ENCODE measurements around the gene RPRD1A. TPM values are rescaled to one million over a fixed set of nuclear protein-coding genes. Genes with fewer than 3 reads are reported as not detected.

RPRD1A gene
- total RNA-seq, 3 donors from 2014 or later: 31.7 to 64.5 (median 38.7) TPM

DNA sequence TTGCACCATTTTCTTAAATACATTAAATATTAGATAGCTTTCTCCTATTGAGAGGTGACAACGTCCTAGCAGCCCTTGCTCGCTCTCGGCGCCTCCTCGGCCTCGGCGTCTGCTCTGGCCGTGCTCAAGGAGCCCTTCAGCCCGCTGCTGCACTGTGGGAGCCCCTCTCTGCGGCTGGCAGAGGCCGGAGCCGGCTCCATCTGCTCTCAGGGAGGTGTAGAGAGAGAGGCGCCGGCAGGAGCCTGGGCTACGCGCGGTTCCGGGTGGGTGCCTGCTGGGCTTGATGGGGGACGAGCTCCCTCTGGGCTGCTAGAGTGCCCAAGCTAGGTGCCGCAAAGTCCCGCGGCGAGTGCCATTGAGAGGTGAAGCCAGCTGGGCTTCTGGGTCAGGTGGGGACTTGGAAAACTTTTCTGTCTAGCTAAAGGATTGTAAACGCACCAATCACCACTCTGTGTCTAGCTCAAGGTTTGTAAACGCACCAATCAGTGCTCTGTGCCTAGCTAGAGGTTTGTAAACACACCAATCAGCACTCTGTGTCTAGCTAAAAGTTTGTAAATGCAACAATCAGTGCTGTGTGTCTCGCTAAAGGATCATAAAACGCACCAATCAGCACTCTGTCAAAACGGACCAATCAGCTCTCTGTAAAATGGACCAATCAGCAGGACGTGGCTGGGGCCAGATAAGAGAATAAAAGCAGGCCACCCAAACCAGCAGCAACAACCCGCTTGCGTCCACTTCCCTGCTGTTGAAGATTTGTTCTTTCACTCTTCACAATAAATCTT lies 3.1 kb downstream of the RPRD1A start:
- Histone ChIP-seq H3K4me1 (ENCODE audit: low read depth) (peaks cover 9% of the 10 kb centered on the region), H3K9me3 (no peaks in the 10 kb centered on the region)

DNA sequence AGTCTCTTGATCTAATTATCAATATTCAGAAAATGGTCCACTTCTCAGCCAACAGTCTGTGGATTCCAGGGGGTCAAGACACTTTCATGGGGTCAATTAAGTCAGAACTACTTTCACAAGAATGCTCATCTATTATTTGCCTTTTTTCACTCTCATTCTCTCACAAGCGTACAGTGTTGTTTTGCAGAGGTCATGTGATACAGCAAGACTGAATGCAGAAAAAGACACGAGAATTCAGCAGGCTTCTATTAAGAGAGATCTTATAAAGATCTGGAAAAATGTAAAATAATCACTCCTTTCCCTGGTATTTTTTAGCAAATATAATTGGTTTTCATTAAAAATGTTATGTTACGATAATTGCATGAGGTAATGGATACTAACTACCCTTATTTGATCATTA lies 8.7 kb downstream of the RPRD1A start:
- no peak for ATAC-seq
- no peaks in the 10 kb centered on the region for H3K4me1 ChIP-seq (ENCODE audit: low read depth)
- DNase-seq: no peak
- H3K36me3 ChIP-seq (ENCODE audit: low read depth): no peaks in the 10 kb centered on the region
- no peak overlapping the region for H3K4me3 ChIP-seq
- intact Hi-C loops (cut with DNase I, micrococcal nuclease): no loop called here
- TF ChIP-seq, protein P1, sequence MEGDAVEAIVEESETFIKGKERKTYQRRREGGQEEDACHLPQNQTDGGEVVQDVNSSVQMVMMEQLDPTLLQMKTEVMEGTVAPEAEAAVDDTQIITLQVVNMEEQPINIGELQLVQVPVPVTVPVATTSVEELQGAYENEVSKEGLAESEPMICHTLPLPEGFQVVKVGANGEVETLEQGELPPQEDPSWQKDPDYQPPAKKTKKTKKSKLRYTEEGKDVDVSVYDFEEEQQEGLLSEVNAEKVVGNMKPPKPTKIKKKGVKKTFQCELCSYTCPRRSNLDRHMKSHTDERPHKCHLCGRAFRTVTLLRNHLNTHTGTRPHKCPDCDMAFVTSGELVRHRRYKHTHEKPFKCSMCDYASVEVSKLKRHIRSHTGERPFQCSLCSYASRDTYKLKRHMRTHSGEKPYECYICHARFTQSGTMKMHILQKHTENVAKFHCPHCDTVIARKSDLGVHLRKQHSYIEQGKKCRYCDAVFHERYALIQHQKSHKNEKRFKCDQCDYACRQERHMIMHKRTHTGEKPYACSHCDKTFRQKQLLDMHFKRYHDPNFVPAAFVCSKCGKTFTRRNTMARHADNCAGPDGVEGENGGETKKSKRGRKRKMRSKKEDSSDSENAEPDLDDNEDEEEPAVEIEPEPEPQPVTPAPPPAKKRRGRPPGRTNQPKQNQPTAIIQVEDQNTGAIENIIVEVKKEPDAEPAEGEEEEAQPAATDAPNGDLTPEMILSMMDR (IDR thresholded peaks at IDR 0.05): no peak
- no peaks in the 10 kb centered on the region for H3K9me3 ChIP-seq

More for the DNA sequence above, 3.1 kb downstream of the RPRD1A start:
- TF ChIP-seq, protein P1 (IDR thresholded peaks at IDR 0.05): no peak
- DNase-seq: no peak
- Histone ChIP-seq H3K36me3 (ENCODE audit: low read depth) (no peaks in the 10 kb centered on the region), H3K4me3 (no peak overlapping the region)
- no peak for ATAC-seq
- intact Hi-C loops (cut with DNase I, micrococcal nuclease): no loop called here

DNA sequence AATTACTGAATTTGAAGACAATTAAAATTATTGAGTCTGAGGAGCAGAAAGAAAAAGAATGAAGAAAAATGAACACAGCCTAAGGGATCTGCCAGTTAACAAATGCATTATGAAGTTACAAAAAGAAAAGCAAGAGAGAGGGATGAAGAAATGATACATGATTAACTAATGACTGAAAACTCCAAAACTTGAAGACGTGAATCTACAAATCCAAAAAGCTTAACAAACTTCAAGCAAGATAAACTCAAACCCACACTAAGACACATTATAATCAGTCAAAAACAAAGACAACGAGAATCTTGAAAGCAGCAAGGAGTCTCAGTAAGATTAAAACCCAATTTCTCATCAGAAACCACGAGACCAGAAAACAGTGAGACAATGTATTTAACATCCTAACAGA lies 15.6 kb downstream of the RPRD1A start:
- Histone ChIP-seq H3K4me3 (no peak overlapping the region), H3K4me1 (ENCODE audit: low read depth) (no peaks in the 10 kb centered on the region), H3K36me3 (ENCODE audit: low read depth) (no peaks in the 10 kb centered on the region), H3K9me3 (peaks cover 4% of the 10 kb centered on the region)
- TF ChIP-seq, protein P1 (IDR thresholded peaks at IDR 0.05): no peak
- DNase-seq: no peak
- intact Hi-C loops (cut with DNase I, micrococcal nuclease): no loop called here
- no peak for ATAC-seq

DNA sequence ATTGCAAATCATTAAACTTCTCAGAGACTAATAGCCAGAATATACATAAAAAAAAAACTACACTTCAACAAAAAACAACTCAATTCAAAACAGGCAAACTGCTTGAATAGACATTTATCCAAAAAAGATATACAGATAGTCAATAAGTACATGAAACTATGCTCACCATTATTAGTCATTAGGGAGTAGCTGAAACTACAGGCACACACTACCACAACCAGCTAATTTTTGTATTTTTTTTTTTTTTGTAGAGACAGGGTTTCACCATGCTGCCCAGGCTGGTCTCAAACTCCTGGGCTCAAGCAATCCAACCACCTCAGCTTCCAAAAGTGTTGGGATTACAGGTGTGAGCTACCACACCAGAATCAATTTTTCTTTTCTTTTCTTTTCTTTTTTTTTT lies 16.9 kb downstream of the RPRD1A start:
- Histone ChIP-seq H3K4me3 (no peak overlapping the region), H3K9me3 (peaks cover 4% of the 10 kb centered on the region), H3K4me1 (ENCODE audit: low read depth) (no peaks in the 10 kb centered on the region), H3K36me3 (ENCODE audit: low read depth) (no peaks in the 10 kb centered on the region)
- DNase-seq (no peak), ATAC-seq (no peak)
- intact Hi-C loops (cut with DNase I, micrococcal nuclease): no loop called here
- TF ChIP-seq, protein P1 (IDR thresholded peaks at IDR 0.05): no peak

DNA sequence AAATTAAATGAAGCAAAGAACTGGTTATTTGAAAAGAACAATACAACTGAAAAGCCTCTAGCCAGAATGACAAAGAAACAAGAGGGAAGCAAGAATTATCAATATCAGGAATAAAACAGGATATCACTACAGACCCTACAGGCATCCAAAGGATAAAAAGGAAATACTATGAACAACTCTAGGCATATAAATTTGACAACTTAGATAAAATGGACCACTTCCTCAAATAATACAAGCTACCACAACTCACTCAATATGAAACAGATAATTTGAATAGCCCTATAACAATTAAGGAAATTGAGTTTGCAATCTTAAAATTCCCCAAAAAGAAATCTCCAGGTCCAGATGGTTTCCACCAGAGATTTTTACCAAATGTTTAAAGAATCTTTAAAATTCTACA lies 19.8 kb downstream of the RPRD1A start:
- ATAC-seq (no peak), DNase-seq (no peak)
- intact Hi-C loops (cut with DNase I, micrococcal nuclease): no loop called here
- H3K36me3 ChIP-seq (ENCODE audit: low read depth): no peaks in the 10 kb centered on the region
- TF ChIP-seq, protein P1 (IDR thresholded peaks at IDR 0.05): no peak
- H3K4me1 ChIP-seq (ENCODE audit: low read depth): no peaks in the 10 kb centered on the region
- H3K9me3 ChIP-seq: peaks cover 4% of the 10 kb centered on the region
- no peak overlapping the region for H3K4me3 ChIP-seq
